NCI-H1436 (cell line): ENCODE data around the gene GPRIN3.

Experiments used
- DNase-seq: peaks from one replicate; lab custom pipeline; 2025; lab: John Stamatoyannopoulos, UW

GPRIN3 gene

DNA sequence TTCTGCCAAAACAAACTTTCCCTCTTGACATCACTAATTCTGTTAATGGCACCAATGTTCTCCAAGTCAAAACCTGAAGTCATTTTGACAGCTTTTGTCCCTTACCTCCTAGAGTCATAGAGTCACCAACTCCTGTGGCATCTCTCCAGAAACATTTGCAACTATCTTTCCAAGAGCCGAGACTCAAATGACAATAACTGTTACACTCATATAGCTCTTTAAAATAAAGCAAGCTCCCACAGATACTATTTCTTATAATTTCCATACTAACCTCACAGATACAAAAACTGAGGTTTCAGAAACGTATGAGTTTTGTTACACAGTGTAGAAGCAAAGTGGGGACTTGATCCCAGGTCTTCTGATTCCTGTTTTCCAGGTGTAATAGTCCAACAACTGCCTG, 18.3 kb downstream of the GPRIN3 start:
- no peak for DNase-seq

DNA sequence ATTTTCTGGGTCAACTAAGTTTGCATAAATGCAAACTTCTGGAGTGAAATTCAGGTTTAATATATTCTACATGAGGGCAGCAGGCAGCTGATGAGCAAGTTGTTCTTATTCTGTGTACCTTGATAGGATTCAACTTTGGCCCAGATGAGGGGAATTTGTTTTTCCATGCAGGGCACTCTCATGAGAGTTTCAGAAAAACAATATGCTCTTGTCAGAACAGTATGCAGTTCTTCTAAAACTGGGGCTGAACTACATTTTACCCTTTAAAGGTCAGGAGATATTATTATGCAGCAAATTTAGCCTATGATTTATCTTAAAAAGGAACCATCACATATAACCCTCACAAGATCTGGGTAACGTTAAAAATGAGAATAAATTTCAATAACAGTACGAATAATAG, 19.2 kb downstream of the GPRIN3 start:
- no peak for DNase-seq

DNA sequence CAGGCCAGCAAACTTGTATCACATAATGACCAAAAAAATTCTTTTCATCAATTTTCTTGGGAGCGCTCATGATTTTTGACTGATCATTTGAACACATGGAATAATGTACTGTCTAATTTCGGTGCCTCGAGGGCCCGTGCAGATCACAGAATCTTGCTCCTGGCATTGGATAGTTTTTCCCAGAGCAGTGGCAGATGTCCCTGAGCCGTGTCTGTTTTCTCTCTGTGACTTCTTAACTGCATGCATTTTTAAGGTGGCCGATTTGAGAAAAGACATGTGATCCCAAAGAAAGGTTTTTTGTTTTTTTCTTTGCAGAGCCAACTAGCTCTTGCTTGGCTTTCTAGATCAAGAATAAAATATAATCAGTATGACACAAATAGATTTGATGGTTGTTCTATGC, 19.7 kb downstream of the GPRIN3 start:
- DNase-seq = no peak

DNA sequence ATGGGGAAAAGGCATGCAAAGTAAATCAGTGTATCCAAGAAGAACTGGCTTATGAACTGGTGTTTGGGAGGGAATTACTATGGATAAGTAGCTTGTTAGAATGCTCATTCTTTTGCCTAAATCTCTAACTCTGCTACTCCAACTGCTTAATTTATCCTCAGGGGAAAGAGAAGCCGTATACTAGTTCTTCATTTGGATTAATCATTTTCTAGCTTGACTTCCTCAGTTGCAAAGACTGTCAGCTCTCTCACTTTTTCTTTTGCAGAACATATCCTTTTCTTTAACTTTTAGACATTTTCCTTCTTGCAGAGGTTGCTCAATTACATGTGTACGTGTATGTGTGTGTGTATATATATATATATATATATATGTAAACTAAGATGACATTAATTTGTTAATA, 21.9 kb downstream of the GPRIN3 start:
- DNase-seq = no peak

DNA sequence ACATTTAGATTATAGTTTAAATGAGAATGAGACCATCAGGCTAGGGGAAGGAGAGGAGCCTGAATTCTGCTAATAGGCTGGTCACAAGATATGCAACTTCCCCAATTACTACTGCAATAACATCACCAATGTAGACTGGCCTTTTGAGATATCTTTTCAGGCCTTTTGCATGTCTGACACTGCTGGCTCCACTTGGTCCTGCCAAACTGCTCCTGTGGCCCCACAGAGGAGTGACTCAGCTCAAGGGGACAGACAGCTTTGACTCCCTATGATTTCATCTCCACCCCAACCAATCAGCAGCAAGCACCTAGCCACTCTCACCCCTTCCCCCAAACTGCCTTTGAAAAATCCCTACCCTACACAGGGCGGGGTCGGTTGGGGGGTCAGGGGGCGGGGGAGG, 22.8 kb downstream of the GPRIN3 start:
- no peak for DNase-seq

DNA sequence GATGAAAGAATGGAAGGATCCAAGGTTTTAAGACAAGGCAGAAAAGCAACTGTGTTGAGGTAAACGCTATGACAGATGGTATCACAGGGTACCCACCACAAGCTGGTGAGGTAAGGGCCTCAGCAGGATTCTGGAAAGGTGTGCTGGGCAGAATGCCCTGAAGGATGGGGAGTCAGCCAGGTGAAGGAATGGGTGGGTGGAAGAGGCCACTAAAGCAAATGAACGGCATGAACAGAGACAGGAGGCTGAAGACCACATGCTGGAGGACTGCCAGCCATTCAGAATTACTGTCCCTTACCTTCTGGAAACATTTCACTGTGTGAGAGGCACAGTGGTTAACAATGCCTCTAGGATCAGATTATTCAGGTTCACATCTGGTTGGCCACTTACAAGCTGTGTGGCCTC, 23.6 kb downstream of the GPRIN3 start:
- DNase-seq = no peak

DNA sequence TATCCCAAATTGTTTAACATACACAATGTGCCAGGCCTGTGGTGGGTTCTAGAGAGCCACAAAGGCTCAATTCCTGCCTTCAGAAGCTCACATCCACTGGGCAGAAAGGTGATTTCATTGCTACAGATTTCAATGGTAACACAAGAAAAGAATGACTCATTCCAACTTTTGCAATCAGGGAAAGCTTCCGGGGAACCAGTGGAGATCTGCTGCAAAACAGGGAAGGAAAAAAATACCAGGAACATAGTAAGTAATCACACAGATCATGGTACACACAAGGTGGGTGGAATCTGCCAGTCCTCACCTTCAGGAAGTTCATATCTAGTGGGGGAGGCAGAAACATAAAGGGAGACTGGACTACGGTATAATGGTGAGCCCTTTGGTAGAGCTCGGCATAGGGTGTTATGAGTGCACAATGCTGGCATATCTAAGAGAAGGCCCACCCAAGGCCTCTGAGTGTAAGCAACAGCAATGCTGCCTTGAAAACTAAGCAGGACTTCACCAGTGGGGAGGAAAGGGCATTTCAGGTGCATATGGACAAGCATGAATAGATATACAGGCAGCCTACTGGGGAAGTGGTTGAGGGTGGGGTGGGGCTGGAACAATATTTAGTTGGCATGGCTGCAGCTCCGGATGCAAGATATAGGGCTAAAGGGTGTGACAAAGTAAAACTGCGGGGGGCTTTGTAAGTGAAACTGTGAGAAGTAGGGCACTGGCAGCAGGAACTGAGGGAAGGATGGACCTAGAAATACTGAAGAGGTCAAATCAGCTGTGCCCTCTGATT, 24.2 kb downstream of the GPRIN3 start:
- no peak for DNase-seq

DNA sequence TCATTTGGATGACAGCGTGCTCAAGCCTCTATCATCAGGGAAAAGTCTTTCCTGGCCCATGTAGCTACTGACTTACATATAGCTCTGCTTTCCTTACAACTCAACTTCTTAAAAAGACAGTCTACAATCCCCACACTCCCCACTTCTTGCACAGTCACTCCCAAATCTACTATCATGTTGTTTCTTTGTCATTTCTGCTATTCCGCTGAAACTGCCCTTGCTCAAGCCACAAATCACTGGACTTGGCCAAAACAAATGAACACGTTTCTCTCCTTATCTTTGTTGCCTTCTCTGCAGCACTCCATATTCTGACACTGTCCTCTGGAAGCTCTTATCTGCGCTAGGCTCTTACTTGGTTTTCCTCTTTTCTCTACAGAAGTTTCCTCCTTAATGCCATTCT, 28.2 kb downstream of the GPRIN3 start:
- no peak for DNase-seq

DNA sequence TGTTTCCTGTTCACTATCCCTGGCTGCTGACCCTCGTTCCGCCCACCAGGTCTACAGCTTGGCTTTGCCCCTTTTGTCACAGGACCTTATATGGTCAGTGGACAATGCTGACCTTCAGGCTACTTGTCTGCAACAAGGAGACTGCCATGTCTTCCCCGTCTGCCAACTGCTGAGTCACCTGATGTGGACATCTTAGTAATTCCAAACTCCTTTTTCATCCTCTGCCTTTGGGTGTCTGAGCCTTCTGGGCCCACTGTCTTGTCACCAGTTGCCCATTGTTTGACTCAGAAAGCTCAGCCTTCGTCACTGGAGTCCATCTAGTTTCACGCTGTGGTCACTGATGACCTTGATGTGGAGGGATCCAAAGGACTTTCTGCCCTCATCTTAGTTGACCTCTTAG, 30.2 kb downstream of the GPRIN3 start:
- no peak for DNase-seq

DNA sequence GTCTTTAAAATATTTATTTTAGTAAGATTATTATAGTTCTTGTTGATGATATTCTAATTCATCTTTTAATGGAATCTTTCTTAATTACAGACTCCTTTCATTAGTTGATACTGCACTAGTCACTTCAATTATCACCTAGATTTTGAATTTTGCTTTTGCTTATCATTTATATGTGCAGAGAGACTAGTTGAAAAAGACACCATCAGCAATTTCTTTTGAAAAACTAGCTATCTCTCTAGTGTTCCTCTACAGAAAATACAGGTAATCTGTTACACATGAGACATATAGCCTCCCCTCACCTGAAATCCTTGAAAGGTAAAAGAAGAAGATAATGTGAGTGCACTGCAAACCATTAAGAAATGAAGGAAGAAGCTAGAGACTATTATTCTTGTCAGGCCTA, 31.3 kb downstream of the GPRIN3 start:
- no peak for DNase-seq

DNA sequence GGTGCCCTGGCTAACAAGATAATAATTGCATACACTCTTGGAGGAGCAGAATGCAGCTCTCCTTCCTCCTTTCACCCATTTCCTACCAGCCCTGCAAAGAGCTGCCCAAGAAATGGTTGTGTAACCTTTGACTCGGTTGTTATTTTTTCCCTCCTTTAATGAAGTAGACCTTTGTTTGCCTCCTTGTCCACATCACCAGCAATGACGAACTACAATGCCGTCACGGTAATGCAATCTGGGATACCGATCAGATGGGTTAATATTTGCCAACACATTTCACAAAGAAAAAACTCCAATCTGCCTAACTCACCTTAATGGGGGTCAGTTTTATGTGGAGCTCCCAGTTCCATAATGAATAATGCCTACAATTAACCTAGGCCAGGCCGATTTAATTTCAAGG, 32.0 kb downstream of the GPRIN3 start:
- DNase-seq = no peak

DNA sequence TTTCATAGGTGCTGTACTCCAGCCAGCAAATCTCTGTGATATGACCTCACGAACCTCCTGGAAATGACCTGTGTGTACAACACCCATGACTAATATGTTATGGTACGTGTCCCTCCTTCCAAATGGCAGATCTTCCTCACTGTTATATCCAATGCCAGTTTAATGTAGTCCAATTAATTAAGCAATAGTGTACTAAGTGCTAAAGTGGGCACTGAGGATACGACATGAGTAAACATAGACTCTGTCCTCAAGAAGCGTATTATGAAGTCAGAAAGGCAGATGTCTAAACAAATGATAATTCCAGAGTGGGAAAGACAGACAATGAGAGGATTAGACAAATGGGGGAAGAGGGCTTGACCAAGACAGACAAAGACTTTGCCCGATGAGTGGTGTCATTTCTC, 33.9 kb downstream of the GPRIN3 start:
- no peak for DNase-seq

DNA sequence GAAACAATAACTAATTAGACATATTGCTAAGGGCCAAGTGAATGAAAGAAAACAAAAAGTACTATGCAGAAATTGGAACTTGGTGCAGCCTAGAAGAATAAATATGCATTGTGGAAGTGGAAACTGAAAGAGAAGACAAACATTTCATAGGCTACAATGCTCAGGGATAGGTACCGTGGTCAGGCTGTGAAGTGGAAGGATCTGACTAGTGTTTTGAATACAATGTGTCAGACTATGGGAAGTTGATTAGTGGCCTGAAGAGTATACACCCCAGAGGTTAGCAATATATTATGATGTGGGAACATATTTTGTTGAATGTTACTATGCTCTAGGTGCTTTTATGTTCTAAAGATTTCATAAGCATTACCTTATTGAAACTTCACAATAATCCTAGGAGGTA, 36.8 kb downstream of the GPRIN3 start:
- no peak for DNase-seq

DNA sequence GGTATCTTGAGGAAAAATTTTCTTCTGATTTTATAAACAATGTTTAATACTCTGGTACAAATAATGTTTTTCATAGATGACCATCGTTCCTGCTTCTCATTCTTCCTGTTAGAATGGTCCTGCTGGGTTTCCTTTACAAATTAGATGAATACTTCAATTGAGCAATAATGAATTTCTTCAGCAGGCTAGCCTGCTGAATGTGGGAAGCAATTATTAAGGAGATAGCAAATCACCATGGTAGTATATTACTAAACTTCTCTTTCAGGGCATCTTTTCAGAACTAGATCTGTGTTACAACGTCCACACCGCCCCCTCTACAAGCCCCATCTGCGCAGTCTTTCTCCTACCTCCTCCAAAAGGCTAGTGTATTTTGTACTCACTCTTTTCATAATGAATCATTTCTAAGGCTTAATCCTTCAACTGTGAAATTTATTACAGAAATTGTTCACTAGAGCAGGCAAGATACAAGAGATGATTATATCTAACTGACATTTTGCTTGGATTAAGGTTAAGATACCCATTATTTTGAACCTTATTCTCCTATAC, 38.4 kb downstream of the GPRIN3 start:
- DNase-seq = no peak

DNA sequence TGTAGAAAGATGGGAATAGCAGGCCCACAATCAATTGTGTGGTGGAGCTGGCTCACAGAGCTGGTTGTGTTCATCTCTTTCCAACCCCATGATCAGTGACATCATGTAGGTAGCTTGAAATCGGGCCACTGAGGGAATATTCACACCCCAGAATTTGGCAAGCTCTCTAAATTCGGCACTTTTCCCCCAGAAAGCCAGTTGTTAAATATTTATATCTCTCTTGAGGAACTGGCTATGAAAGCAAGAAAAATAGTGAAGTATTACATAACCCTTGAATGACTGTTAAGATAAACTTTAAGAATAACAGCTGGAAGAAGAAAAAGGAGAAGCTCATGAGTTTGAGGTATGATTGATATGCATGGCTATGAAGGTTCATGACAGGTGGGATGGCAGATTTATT, 38.9 kb downstream of the GPRIN3 start:
- DNase-seq = no peak

DNA sequence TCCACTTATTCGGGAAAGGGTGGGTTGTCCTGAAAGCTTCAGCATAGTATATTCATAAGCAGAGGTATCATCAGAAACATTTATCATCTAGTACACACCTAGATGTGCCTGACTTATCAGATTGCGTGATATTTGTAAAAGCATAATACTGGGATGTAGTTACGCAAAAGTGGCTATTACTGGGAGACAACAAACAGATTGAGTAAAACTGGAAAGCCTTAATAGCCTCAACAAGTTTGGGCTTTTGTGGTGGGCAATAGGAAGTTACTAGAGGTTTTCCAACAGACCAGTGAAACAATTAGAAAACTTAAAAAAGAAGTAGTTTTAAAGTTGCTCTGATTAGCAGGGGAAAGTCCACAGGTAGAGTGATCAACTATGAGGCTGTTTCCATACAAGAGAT, 39.8 kb downstream of the GPRIN3 start:
- DNase-seq = no peak

DNA sequence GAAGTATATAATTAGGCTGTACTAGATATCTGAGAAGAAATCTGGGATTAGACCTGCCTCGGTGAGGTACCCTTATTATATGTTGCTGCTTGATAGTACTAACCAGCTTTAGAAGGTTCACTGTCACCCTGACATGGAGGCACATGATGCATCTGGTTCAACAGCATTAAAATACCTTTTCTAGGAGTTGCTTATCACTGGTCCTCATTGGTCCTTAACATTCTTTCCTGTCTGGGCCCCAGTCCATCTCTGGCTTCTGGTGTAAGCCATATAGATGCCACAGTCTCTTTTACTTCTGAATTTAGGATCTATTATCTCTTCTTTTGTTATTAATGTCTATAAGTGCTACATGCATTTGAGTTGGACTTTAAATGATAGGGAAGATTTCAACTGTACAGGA, 40.2 kb downstream of the GPRIN3 start:
- no peak for DNase-seq

DNA sequence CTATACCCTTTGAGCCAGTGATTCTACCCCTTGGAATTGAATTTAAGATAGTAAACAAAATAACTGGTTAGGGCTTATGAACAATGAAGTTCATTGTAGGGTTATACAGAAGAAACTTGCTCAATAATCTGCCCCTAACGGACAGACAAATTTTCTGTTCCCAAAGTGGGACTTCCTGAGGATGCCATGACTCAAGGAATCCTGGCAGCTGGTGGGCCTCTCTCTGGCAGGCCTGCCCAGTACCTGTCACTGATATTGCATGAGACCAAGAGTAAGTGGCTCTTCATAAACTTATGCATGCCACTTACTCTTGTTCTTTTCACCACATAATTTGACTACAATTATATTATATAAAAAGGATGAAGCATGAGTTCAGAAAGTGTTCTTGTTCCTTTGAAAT, 41.5 kb downstream of the GPRIN3 start:
- no peak for DNase-seq

DNA sequence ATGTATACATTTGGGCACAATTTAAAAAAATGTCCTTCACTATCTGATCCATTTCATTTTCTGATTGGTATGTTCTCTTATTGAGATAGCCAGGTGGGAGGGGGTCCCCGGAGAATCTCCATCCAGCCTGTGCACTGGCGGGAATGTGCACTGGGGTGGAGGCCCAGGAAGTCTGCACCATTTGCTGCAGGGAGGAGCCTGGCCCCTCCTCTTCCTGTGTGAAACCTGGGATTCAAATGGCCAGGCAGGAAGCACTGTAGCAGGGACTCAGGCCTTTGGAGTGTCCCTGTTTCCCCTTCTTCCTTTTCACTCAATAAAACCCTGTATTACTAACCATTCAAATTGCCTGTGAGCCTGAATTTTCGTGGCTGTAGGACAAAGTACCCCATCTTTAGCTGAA, 44.3 kb downstream of the GPRIN3 start:
- DNase-seq = no peak

DNA sequence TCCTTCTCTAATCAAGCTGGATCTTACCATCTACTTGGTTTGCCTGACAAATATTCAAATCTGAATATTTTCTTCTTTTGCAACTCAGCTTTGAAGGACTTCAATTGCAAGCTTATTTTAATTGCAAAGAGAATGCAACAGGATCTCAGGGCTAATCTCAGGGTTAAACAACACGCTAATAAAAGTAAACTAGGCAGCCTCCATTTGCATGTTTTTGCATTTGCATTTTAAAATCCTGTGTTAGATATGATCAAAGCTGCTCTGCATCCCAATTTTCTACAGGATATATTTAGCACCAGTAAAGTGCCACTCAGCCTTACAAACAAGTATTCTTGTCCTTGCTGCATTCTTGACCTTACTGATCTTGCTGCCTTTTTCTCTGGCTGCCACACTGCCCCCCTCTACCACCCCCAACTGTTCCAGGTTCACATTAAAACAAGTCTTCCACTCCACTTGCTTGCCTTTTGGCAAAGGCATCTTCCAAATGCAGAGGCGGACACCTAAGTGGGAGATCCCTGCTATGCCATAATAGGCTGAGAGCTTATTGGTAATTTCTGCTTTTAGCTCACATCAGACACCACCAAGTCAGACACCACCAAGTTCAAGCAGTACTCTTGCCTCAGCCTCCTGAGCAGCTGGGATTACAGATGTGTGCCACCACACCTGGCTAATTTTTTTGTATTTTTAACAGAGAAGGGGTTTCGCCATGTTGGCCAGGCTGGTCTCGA, 48.1 kb downstream of the GPRIN3 start:
- DNase-seq = no peak

DNA sequence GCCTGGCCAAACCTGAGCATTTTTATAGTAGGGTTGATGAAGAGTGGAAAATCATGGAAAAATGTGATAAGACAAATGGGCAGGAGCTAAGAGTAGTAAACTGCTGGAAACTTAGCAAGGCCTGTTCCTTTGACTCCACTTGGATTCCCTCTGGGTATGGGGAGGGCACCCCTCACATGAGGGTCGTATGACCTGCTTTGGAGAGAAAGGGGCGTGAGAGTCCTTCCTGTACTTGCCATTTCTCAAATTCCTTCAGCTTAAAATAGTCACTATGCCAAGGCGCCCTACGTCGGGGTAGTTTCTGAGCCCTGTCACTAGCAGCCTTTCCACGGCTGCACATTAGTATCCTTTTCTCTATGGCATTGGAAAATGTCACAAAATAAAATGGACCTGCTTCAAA, 49.1 kb downstream of the GPRIN3 start:
- DNase-seq = no peak

DNA sequence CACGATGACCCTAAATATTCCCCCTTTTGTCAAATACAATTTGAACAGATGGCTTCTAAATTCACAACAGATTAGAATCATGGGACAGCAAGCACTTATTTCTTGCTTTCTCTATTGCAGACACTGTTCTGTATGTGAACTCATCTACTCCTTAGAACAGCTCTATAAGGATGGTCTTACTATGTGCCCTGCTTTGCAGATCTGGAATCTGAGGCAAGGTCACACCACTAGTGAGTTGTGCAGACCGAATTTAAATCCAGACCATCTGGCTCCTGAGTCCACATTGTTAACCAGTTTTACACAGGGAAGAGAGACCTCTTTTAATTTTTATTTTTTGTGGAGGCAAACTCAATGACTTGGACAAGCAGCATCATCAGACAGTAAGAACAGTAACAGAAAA, 50.2 kb downstream of the GPRIN3 start:
- no peak for DNase-seq

DNA sequence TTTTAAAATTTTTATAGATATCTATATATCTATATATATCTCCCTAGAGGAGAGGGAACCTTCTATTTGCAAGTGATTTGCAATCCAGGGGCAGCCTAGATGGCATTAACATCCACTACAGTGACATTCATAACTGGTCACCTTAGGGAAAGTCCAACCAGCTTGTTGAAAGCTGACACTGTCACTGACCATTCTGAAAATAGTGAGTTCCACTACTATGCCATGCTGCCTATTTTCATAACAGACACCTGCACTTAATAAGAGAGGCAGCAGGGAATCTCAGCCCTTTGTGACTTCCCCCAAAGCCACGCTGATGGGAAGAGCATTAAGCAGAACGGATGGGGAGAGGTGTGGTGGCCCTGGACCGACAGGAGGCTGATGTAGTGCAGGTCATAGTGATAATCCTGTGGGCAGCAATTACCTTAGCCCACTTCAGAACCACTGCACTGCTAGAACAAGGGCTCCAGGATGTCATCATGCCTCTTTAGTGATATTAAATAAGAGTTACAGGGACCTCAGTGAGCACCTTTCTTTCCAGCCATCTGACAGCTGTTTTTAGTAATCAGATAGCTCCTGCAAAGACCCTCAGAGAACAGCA, 51.3 kb downstream of the GPRIN3 start:
- no peak for DNase-seq
